GM13976 (cell line): ENCODE measurements around the gene SLIT3.

ENCODE experiments used
- DNase-seq: peaks from one replicate; pipeline ENCODE4 v3.0.0; 2012; ENCODE audit warnings: low spot score
- in situ Hi-C: fragments of 300-500 bp; cut with MboI; formaldehyde crosslinking; loops from one replicate; pipeline ENCODE4 v1.12.0; 2022; ENCODE audit warnings: low sequenced_read_pairs, mixed read lengths, inconsistent platforms; ENCODE audit not compliant: unreplicated experiment
- TF ChIP-seq, protein P1 (sequence below): IDR thresholded peaks from 2 replicates; pipeline ENCODE4 v1.5.1; 2012; ENCODE audit warnings: borderline replicate concordance, mild to moderate bottlenecking; ENCODE audit not compliant: insufficient read depth; ENCODE audit errors: extremely low read depth, missing control alignments, control extremely low read depth

SLIT3 gene

DNA sequence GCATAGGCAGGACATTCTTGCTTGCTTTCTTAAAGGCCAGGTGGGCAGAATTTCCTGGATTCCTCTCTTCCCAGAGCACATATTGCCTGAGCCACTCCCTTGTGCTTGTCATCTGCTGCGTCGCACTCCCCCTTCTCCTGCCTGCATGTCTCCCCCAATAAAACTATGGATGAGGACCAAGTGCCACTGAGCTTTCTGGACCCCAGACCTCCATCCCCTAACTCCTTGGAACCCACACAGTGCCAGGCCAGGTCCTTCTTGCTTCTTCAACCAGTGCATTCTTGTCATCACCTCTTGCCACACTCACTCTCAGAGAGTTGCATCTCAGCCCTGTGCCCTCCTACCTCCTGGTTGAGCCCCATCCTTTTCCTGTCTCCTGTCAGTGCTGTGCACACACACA is 563.9 kb downstream of the SLIT3 start:
- DNase-seq, result no peak
- TF ChIP-seq, protein P1, sequence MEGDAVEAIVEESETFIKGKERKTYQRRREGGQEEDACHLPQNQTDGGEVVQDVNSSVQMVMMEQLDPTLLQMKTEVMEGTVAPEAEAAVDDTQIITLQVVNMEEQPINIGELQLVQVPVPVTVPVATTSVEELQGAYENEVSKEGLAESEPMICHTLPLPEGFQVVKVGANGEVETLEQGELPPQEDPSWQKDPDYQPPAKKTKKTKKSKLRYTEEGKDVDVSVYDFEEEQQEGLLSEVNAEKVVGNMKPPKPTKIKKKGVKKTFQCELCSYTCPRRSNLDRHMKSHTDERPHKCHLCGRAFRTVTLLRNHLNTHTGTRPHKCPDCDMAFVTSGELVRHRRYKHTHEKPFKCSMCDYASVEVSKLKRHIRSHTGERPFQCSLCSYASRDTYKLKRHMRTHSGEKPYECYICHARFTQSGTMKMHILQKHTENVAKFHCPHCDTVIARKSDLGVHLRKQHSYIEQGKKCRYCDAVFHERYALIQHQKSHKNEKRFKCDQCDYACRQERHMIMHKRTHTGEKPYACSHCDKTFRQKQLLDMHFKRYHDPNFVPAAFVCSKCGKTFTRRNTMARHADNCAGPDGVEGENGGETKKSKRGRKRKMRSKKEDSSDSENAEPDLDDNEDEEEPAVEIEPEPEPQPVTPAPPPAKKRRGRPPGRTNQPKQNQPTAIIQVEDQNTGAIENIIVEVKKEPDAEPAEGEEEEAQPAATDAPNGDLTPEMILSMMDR, result no peak
- in situ Hi-C loops, result no loop called here

DNA sequence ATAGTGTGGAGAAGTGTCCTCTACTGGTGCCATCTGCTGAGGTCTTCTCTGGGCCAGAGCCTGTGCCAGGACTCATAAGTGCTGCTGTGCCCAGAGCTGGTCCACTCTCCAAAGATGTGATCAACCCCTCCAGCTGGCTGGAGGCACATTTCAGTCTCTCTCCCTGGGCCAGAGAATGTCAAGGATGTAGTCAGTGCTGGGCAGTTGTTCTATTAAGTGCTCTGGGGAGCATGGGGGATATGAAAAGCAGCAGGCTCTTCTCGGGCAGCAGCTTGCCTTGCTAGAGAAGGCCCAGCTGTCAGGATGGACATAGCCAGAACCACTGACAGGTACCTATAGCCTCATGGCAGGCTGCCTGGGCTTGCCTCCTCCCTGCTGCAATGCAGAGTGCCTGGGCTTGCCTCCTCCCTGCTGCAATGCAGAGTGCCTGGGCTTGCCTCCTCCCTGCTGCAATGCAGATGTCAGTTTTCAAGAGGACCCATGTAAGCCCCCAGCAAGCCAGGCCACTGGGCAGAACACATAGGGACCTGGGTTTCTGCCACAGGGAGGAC is 564.6 kb downstream of the SLIT3 start:
- in situ Hi-C loops, result no loop called here
- no peak for DNase-seq
- TF ChIP-seq, protein P1, result no peak

DNA sequence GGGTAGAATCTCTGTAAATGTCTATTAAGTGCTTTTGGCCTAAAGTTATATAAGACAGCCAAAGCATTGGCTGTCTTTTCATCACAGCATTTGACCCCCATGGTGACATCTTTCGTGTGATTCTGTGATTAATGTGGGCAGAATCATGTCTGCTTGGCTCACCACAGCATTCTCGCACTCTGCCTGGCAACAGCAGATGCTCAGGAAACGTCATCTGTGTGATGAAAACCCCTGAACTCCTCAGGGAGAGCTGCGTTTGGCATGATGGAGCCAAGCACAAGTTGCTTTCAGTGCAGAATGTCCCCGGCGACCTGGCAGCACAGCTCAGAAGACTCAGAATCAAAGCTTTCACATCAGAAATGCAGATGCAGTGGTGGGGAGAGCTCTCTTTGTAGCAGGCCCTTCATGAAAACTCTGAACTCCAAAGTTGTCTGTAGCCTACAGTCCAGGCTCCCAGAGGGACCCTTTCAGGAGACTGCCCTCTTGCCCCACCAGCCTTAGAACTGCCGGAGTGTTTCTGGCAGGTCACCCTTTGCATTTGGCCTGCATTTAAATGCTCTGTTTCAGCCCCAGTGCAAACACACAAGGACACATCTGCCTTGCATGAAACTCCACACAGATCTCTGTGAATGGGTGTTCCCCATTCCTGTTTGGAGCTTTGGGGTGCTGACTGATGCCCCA is 566.2 kb downstream of the SLIT3 start:
- DNase-seq, result no peak
- in situ Hi-C loops, result no loop called here
- TF ChIP-seq, protein P1, result no peak

DNA sequence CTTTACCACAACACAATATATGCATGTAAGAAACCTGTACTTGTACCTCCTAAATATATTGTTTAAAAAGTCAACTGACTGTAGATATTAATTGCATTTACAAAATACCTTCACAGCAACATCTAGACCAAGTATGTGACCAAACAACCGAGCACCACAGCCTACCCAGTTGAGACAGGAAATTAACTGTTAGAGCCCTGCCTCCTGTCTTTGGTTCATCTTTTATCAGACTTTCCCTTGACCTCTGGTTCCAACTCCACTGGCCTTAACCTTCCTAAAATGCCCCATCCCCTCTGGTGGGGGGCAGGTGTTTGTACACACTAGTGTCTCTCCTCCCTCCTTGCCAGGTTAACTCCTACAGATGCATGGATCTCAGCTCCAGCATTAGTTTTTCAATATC is 566.8 kb downstream of the SLIT3 start:
- in situ Hi-C loops, result no loop called here
- TF ChIP-seq, protein P1, result no peak

DNA sequence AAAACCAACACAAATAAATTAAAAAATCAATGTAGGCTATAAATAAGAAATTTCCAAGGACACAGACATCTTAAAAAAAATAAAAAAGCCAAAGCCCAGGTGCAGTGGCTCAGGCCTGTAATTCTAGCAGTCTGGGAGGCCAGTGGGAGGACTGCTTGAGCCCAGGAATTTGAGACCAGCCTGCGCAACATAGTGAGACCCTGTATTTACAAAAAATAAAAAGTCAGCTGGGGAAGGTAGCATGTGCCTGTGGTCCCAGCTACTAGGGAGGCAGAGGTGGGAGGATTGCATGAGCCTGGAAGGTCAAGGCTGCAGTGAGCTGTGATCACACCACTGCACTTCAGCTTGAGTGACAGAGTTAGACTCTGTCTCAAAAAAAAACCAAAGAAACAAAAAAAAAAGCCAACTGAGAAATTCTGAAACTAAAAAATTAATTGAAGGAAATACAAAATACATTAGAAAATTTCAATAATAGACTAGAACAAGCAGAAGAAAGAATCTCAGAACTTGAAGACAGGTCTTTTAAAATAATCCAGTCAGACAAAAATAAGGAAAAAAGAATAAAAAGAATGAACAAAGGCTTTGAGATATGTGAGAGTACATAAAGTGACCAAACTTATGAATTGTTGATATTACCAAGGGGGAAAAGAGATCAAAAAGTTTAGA is 572.3 kb downstream of the SLIT3 start:
- in situ Hi-C loops, result no loop called here
- DNase-seq, result no peak
- TF ChIP-seq, protein P1, result no peak

More for the DNA sequence above, 566.8 kb downstream of the SLIT3 start:
- DNase-seq, result no peak

DNA sequence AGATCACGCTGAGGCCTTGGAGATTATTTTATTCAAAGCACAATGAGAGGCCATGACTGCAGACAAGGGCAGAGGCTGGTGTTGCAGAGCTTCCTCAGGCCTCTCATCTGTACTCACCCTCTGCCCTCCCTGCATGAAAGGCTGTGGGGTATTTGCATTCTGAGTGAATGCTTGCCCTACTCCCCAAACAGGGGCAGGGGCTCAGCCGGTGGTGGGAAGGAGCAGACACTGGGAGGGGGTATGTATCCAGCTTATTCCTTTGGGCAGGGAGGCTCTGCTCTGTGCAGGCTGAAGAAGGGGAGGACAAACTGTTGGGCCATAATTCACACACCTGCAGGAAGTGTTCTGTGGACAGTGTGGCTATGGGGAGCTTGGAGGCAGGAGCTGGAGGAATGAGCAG is 573.4 kb downstream of the SLIT3 start:
- TF ChIP-seq, protein P1, result no peak
- in situ Hi-C loops, result no loop called here
- DNase-seq, result no peak

DNA sequence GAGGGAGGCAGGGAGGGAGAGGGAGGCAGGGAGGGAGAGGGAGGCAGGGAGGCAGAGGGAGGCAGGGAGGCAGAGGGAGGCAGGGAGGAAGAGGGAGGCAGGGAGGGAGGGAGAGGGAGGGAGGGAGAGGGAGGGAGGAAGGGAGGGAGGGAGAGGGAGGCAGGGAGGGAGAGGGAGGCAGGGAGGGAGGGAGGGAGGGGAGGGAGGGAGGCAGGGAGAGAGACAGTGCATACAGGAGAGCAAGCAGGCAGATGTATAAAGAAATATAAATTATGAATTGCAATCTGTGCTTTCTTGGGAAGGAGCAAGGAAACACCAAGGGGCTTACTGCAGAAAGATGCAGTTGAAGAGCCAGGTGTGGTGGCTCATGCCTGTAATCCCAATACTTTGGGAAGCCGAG is 574.6 kb downstream of the SLIT3 start:
- no peak for DNase-seq
- in situ Hi-C loops, result no loop called here
- TF ChIP-seq, protein P1, result no peak
